ENCODE measurements around the gene CELF4.

CELF4 gene

GRCh38 chr18:37395631-37396030 is 170.0 kb downstream of the CELF4 start:
- FAIRE-seq (no peak), DNase-seq (ENCODE audit: insufficient read length, low spot score) (no peak)
- TF ChIP-seq, protein P1, sequence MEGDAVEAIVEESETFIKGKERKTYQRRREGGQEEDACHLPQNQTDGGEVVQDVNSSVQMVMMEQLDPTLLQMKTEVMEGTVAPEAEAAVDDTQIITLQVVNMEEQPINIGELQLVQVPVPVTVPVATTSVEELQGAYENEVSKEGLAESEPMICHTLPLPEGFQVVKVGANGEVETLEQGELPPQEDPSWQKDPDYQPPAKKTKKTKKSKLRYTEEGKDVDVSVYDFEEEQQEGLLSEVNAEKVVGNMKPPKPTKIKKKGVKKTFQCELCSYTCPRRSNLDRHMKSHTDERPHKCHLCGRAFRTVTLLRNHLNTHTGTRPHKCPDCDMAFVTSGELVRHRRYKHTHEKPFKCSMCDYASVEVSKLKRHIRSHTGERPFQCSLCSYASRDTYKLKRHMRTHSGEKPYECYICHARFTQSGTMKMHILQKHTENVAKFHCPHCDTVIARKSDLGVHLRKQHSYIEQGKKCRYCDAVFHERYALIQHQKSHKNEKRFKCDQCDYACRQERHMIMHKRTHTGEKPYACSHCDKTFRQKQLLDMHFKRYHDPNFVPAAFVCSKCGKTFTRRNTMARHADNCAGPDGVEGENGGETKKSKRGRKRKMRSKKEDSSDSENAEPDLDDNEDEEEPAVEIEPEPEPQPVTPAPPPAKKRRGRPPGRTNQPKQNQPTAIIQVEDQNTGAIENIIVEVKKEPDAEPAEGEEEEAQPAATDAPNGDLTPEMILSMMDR (IDR thresholded peaks at IDR 0.05; ENCODE audit: insufficient read depth, missing control alignments) = no peak

- TF ChIP-seq, protein P1 (IDR thresholded peaks at IDR 0.05; ENCODE audit: insufficient read depth, missing control alignments) = no peak
- FAIRE-seq = no peak
- no peak for DNase-seq (ENCODE audit: insufficient read length, low spot score)
These were observed 170.5 kb downstream of the CELF4 start for GRCh38 chr18:37395138-37395537.

GRCh38 chr18:37394610-37394965 is 171.0 kb downstream of the CELF4 start:
- DNase-seq (ENCODE audit: insufficient read length, low spot score) = no peak
- FAIRE-seq = no peak
- TF ChIP-seq, protein P1 (IDR thresholded peaks at IDR 0.05; ENCODE audit: insufficient read depth, missing control alignments) = no peak

DNA sequence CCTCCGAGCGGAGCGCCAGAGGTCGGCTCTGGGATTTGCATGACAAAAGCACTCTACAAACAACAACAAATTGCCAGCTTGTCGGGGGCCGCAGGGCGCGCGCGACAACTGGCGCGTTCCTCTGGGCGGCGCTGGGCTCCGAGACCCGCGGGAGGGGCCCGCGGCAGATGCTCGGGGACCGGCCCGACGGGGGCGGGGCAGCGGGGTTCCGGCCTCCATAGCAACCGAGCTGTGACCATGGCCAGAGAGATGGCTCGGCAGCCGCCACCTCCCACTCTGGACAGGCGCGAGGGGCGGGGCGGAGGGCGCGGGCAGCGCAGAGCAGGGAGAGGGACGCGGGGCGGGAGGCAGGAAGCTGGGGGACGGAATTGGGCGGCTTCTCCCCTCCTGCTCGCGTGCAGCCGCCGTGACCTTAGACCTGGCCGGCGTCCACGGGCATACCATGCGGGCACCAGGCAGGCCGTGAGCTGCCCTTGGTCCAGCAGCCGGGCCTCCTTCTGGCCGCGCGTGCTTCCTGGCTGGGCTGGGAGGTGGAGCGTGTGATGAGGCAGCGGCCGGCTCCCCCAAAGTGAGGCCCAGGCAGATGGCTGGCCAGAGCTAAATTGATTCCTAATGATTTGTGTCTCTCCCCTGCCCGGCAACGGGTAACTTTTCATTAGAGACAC is 171.5 kb downstream of the CELF4 start:
- no peak for FAIRE-seq
- DNase-seq (ENCODE audit: insufficient read length, low spot score) = peak; percentile 100
- TF ChIP-seq, protein P1 (IDR thresholded peaks at IDR 0.05; ENCODE audit: insufficient read depth, missing control alignments) = no peak

DNA sequence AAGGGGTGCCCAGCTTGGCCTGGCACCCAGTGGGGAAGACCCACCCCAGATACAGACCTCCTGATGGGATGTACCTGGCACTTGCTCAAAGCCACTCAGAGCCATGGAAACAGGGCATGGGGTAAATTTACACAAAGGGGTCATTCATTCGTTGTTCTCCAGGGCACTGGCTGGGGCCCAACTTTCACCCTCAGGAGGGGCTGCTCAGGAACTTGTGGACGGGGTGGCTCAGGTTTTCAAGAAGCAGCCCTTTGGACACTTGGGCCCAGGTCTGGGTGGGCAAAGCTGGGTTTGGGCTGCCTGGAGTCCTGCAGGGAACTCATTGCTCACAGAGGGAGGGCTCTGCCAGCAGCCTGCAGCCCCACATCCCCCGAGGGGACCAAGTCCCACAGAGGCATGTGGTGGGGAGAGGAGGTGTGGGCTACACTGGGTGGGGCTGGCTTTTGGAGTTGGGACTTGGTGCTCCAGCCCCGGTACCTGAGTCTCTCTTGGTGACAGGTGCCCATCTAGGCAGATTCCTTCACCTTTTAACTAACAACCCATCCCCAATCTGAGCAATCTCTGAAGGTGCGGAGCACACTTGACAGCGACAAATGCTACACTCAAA is 172.3 kb downstream of the CELF4 start:
- no peak for FAIRE-seq
- TF ChIP-seq, protein P1 (IDR thresholded peaks at IDR 0.05; ENCODE audit: insufficient read depth, missing control alignments) = no peak
- DNase-seq (ENCODE audit: insufficient read length, low spot score) = no peak

DNA sequence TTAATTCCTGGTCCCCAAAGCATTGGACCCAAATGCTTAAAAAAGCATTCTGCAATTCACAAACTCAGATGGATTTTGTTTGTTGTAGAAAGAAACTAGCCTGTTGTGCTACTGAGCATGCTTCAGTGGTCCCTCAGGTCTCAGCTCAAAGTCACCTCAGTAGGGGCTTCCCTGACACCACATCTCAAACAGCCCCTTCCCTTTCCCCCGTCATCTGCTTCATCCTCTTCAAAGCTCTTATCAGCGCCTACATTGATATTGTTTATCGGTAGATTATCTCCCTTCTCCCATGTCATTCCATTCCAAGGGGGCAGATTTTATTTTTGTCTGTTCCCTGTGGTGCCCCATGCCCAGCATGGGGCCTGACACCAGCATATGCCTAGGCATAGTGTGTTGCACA is 172.9 kb downstream of the CELF4 start:
- TF ChIP-seq, protein P1 (IDR thresholded peaks at IDR 0.05; ENCODE audit: insufficient read depth, missing control alignments) = no peak
- no peak for DNase-seq (ENCODE audit: insufficient read length, low spot score)
- no peak for FAIRE-seq

Measured in D721Med (cell line).